HCT116 (cell line): ENCODE results near the gene MARCHF2. TPM values are rescaled to one million over a fixed set of nuclear protein-coding genes. Genes with fewer than 3 reads are reported as not detected.

ENCODE experiments used
- ATAC-seq: fragments of 200-7000 bp; cut with Tn5 transposase; 2 replicates; pipeline ENCODE4 v1.9.1; 2020; ENCODE audit warnings: mild to moderate bottlenecking, moderate library complexity
- BruUV-seq: library from RNA; stranded (reverse); fragments of 400-500 nt; replicated peaks from 2 replicates; lab custom pipeline; 2021; lab: Mats Ljungman, UMichigan
- CTCF ChIA-PET: fragments of 300-600 bp; sonication (Branson Sonifier 250); formaldehyde crosslinking; loops from one replicate; lab custom pipeline; 2021; ENCODE audit warnings: antibody characterized with exemption; lab: Charles Lee
- POLR2A ChIA-PET: fragments of 300-600, 350-600 bp; sonication (Branson Sonifier 250); formaldehyde crosslinking; loops from one replicate; lab custom pipeline; 2021; ENCODE audit warnings: antibody characterized with exemption; lab: Charles Lee
- RAD21 ChIA-PET, 2 experiments: fragments of 300-600 bp; sonication (Branson Sonifier 250); formaldehyde crosslinking; loops; one replicate each; lab custom pipeline; 2023; ENCODE audit warnings: low total read pairs in 2 of 2; ENCODE audit not compliant: uncharacterized antibody in 2 of 2, unreplicated experiment in 2 of 2, low non-redundant PET in 1 of 2; lab: Charles Lee
- DNase-seq: peaks from one replicate; pipeline ENCODE4 v3.0.0-alpha.2; 2010; ENCODE audit warnings: low read depth, low spot score
- H2AFZ ChIP-seq: fragments of 200-600 bp; shearing (Covaris generic), sonication (generic); 2 replicates; pipeline ENCODE4 v1.6.1; 2017; ENCODE audit warnings: low read depth, mixed run types, mixed read lengths, antibody characterized with exemption, low read length; ENCODE audit not compliant: poor library complexity, severe bottlenecking
- H3K27ac ChIP-seq: 2 replicates; pipeline ENCODE4 v1.5.1; 2012; ENCODE audit warnings: low read depth, low read length
- H3K27me3 ChIP-seq: fragments of 200-600 bp; sonication (generic); 2 replicates; pipeline ENCODE4 v1.6.1; 2016; ENCODE audit warnings: mixed run types, low read length, mixed read lengths; ENCODE audit not compliant: insufficient read depth
- H3K36me3 ChIP-seq, 2 experiments: fragments of 200-500 bp in 1 of 2; fragments of 200-600 bp in 1 of 2; sonication (Bioruptor generic) in 1 of 2; sonication (generic) in 1 of 2; 2 replicates each; pipeline versions ENCODE4 v1.5.1 to v1.6.1; 2014 to 2016; ENCODE audit warnings: low read length in 2 of 2, inconsistent platforms in 1 of 2, mixed read lengths in 1 of 2, mixed run types in 1 of 2; ENCODE audit not compliant: insufficient read depth in 2 of 2, control insufficient read depth in 1 of 2
- H3K4me1 ChIP-seq, 2 experiments: fragments of 200-600 bp in 1 of 2; sonication (generic) in 1 of 2; 2 replicates each; pipeline versions ENCODE4 v1.5.1 to v1.6.1; 2012 to 2017; ENCODE audit warnings: low read length in 2 of 2, inconsistent platforms in 1 of 2, mild to moderate bottlenecking in 1 of 2, mixed read lengths in 1 of 2, mixed run types in 1 of 2, moderate library complexity in 1 of 2; ENCODE audit not compliant: insufficient read depth in 2 of 2, control insufficient read depth in 1 of 2
- H3K4me2 ChIP-seq: fragments of 200-600 bp; sonication (generic); 2 replicates; pipeline ENCODE4 v1.6.1; 2017; ENCODE audit warnings: mixed run types, low read length, mixed read lengths
- H3K4me3 ChIP-seq, 2 experiments: fragments of 200-600 bp in 1 of 2; sonication (generic) in 1 of 2; replicated peaks in 1 of 2; 2 replicates each; pipeline ENCODE4 v1.5.1; 2011 to 2016; ENCODE audit warnings: low read length in 2 of 2, control low read depth in 1 of 2, low read depth in 1 of 2, mild to moderate bottlenecking in 1 of 2, mixed read lengths in 1 of 2, mixed run types in 1 of 2
- H3K79me2 ChIP-seq: fragments of 200-600 bp; sonication (generic); 2 replicates; pipeline ENCODE4 v1.6.1; 2017; ENCODE audit warnings: mild to moderate bottlenecking, mixed run types, low read length, moderate library complexity, mixed read lengths; ENCODE audit not compliant: insufficient read depth
- H3K9ac ChIP-seq: fragments of 200-600 bp; sonication (generic); 2 replicates; pipeline ENCODE4 v1.6.1; 2016; ENCODE audit warnings: low read length, mixed read lengths
- H3K9me2 ChIP-seq: fragments of 200-600 bp; sonication (generic), shearing (Covaris generic); 2 replicates; pipeline ENCODE4 v1.6.1; 2017; ENCODE audit warnings: mixed run types, mild to moderate bottlenecking, moderate library complexity; ENCODE audit not compliant: insufficient read depth
- H3K9me3 ChIP-seq, 2 experiments: fragments of 200-500 bp in 1 of 2; fragments of 200-600 bp in 1 of 2; sonication (Bioruptor generic) in 1 of 2; sonication (generic) in 1 of 2; 2 replicates each; pipeline ENCODE4 v1.6.1; 2014 to 2017; ENCODE audit warnings: low read length in 2 of 2, mixed read lengths in 2 of 2, inconsistent platforms in 1 of 2, low read depth in 1 of 2, mild to moderate bottlenecking in 1 of 2, mixed run types in 1 of 2, moderate library complexity in 1 of 2; ENCODE audit not compliant: control insufficient read depth in 1 of 2, insufficient read depth in 1 of 2
- H4K20me1 ChIP-seq: fragments of 200-600 bp; sonication (generic), shearing (Covaris generic); 2 replicates; pipeline ENCODE4 v1.6.1; 2017; ENCODE audit warnings: mixed run types, mild to moderate bottlenecking, moderate library complexity; ENCODE audit not compliant: insufficient read depth
- CBX3 ChIP-seq: IDR thresholded peaks from 2 replicates; pipeline ENCODE4 v1.6.1; 2012; ENCODE audit warnings: low read depth
- CEBPB ChIP-seq: IDR thresholded peaks from 2 replicates; pipeline ENCODE4 v1.6.1; 2012; ENCODE audit warnings: low read depth
- EGR1 ChIP-seq: IDR thresholded peaks from 2 replicates; pipeline ENCODE4 v1.6.1; 2012; ENCODE audit warnings: low read depth
- FOSL1 ChIP-seq: IDR thresholded peaks from 2 replicates; pipeline ENCODE4 v1.6.1; 2012; ENCODE audit warnings: low read depth
- POLR2A ChIP-seq: IDR thresholded peaks from 2 replicates; pipeline ENCODE4 v1.7.0; 2011; ENCODE audit warnings: borderline replicate concordance; ENCODE audit not compliant: insufficient read depth, insufficient read length; ENCODE audit errors: extremely low read depth
- SIN3A ChIP-seq: IDR thresholded peaks from 2 replicates; pipeline ENCODE4 v1.6.1; 2012; ENCODE audit warnings: low read depth
- TCF7L2 ChIP-seq: IDR thresholded peaks from 2 replicates; pipeline ENCODE4 v1.7.0; 2011; ENCODE audit warnings: borderline replicate concordance, inconsistent platforms; ENCODE audit not compliant: insufficient read depth, insufficient read length; ENCODE audit errors: extremely low read depth
- YY1 ChIP-seq: IDR thresholded peaks from 2 replicates; pipeline ENCODE4 v1.6.1; 2011; ENCODE audit warnings: low read length, low read depth, moderate library complexity, mild to moderate bottlenecking; ENCODE audit not compliant: insufficient replicate concordance; ENCODE audit errors: extremely low read depth
- intact Hi-C: fragments of 100-400 bp; cut with micrococcal nuclease; formaldehyde crosslinking; loops from 2 replicates; pipeline ENCODE4 v1.10.0; 2022
- total RNA-seq: library from RNA; stranded (reverse); gene quantifications from one replicate; pipeline ENCODE4 v1.2.1, GENCODE V29; 2021; ENCODE audit not compliant: unreplicated experiment
- TF ChIP-seq, protein P1 (sequence below): IDR thresholded peaks from 2 replicates; pipeline ENCODE4 v1.6.1; 2012
- TF ChIP-seq, protein P2 (sequence below), 3 experiments: fragments of 200-600 bp in 1 of 3; sonication (generic) in 1 of 3; IDR thresholded peaks in 2 of 3; conservative IDR thresholded peaks in 1 of 3; 2 replicates each; pipeline ENCODE4 v1.5.1; 2012 to 2017; ENCODE audit warnings: low read depth in 2 of 3, low read length in 2 of 3, antibody characterized with exemption in 1 of 3, borderline replicate concordance in 1 of 3, control low read depth in 1 of 3, mild to moderate bottlenecking in 1 of 3, mixed read lengths in 1 of 3, mixed run types in 1 of 3, moderate library complexity in 1 of 3; ENCODE audit not compliant: insufficient read depth in 1 of 3

MARCHF2 gene
- total RNA-seq, 1 experiment from 2014 or later: 22.5 TPM

DNA sequence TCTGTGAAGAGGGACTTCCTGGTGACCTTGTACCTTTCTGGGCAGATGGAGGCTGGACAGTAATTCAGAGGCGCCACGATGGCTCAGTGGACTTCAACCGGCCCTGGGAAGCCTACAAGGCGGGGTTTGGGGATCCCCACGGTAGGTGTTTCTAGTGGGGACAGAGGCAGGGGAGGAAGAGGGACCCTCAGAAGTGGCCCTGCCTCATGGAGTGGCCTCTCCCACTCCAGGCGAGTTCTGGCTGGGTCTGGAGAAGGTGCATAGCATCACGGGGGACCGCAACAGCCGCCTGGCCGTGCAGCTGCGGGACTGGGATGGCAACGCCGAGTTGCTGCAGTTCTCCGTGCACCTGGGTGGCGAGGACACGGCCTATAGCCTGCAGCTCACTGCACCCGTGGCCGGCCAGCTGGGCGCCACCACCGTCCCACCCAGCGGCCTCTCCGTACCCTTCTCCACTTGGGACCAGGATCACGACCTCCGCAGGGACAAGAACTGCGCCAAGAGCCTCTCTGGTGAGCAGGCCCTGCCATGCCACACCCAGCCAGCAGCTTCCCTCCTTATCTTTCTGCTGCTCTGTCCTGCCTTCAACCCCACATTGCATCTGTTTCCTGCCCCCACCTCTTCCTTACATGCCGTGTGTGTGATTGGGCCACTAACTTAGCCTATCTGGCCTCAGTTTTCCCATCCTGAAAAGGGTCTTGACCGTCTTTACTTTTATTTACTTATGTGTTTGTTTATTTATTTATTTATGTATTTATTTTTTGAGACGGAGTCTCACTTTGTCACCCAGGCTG is 41.9 kb upstream of the MARCHF2 start:
- Histone ChIP-seq H3K4me3 (no peak overlapping the region), H3K36me3 (no peaks in the 10 kb centered on the region; a peak in 1 of 4 replicates), H3K9ac (no peak overlapping the region), H3K9me2 (no peaks in the 10 kb centered on the region), H3K27ac (no peak overlapping the region), H3K4me2 (no peak overlapping the region), H3K27me3 (no peaks in the 10 kb centered on the region), H2AFZ (no peak overlapping the region), H3K79me2 (no peaks in the 10 kb centered on the region), H4K20me1 (no peaks in the 10 kb centered on the region), H3K4me1 (peaks cover 17 to 20% of the 10 kb centered on the region in 2 experiments), H3K9me3 (no peaks in the 10 kb centered on the region)
- TF ChIP-seq POLR2A (no peak), SIN3A (no peak), EGR1 (no peak), YY1 (no peak), CEBPB (no peak), FOSL1 (no peak), TCF7L2 (no peak), CBX3 (no peak)
- TF ChIP-seq, protein P1, sequence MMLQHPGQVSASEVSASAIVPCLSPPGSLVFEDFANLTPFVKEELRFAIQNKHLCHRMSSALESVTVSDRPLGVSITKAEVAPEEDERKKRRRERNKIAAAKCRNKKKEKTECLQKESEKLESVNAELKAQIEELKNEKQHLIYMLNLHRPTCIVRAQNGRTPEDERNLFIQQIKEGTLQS: no peak
- TF ChIP-seq, protein P2, sequence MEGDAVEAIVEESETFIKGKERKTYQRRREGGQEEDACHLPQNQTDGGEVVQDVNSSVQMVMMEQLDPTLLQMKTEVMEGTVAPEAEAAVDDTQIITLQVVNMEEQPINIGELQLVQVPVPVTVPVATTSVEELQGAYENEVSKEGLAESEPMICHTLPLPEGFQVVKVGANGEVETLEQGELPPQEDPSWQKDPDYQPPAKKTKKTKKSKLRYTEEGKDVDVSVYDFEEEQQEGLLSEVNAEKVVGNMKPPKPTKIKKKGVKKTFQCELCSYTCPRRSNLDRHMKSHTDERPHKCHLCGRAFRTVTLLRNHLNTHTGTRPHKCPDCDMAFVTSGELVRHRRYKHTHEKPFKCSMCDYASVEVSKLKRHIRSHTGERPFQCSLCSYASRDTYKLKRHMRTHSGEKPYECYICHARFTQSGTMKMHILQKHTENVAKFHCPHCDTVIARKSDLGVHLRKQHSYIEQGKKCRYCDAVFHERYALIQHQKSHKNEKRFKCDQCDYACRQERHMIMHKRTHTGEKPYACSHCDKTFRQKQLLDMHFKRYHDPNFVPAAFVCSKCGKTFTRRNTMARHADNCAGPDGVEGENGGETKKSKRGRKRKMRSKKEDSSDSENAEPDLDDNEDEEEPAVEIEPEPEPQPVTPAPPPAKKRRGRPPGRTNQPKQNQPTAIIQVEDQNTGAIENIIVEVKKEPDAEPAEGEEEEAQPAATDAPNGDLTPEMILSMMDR (IDR thresholded peaks at IDR 0.05 in 2 of 3, conservative IDR thresholded peaks at IDR 0.05 in 1 of 3; ENCODE audit: borderline replicate concordance in 1 of 3, insufficient read depth in 1 of 3, low read depth in 2 of 3, low read length in 2 of 3): no peak
- BruUV-seq: no TSS peak
- ChIA-PET RAD21 (no interaction called here), POLR2A (no interaction called here), CTCF (interaction anchor here (1.2 kb wide), 1 partner anchor 208 kb away, joined by 4 read pairs; no protein-coding TSS in a partner anchor)
- ATAC-seq: no peak
- DNase-seq: no peak
- intact Hi-C loops: no loop called here
